Measurements from ENCODE around the gene SBNO1.

GRCh38 chr12:123395236-123395635 lies 30.6 kb upstream of the SBNO1 start:
- TF ChIP-seq CTCF (IDR thresholded peaks at IDR 0.05; ENCODE audit: insufficient read depth, low read length) (no peak), REST (IDR thresholded peaks at IDR 0.05; ENCODE audit: insufficient replicate concordance, low read depth) (no peak), GABPA (IDR thresholded peaks at IDR 0.05; ENCODE audit: low read depth) (no peak), POLR2AphosphoS5 (IDR thresholded peaks at IDR 0.05; ENCODE audit: low read depth) (no peak), SPI1 (IDR thresholded peaks at IDR 0.05; ENCODE audit: borderline replicate concordance, low read depth) (no peak)

Measured in HL-60 (cell line).